Activated T-helper 17 cell treated with anti-CD3 and anti-CD28 coated beads, Interleukin-2, amount 50 U/mL, for 72 hours (primary cell): Measurements from ENCODE around the gene DZIP1. TPM values are rescaled to one million over a fixed set of nuclear protein-coding genes. Genes with fewer than 3 reads are reported as not detected.

Experiments used
- ATAC-seq: fragments of 150-1000 bp; cut with Tn5 transposase; replicated peaks from 2 replicates; pipeline ENCODE4 v1.10.0; 2021; ENCODE audit warnings: mild to moderate bottlenecking, moderate library complexity
- H3K27ac Mint-ChIP-seq: one replicate; pipeline ENCODE4 v1.8.0; 2022; ENCODE audit warnings: mixed read lengths
- H3K27me3 Mint-ChIP-seq: one replicate; pipeline ENCODE4 v1.8.0; 2022; ENCODE audit warnings: mixed read lengths
- H3K36me3 Mint-ChIP-seq: one replicate; pipeline ENCODE4 v1.8.0; 2022; ENCODE audit warnings: low read depth, mild to moderate bottlenecking, mixed read lengths
- H3K4me1 Mint-ChIP-seq: one replicate; pipeline ENCODE4 v1.8.0; 2022; ENCODE audit warnings: mixed read lengths
- H3K4me3 Mint-ChIP-seq: one replicate; pipeline ENCODE4 v1.8.0; 2022; ENCODE audit warnings: mild to moderate bottlenecking, mixed read lengths
- H3K9me3 Mint-ChIP-seq: one replicate; pipeline ENCODE4 v1.8.0; 2022; ENCODE audit warnings: mixed read lengths
- total RNA-seq, 2 donors: library from RNA; stranded (reverse); gene quantifications; one replicate each; pipeline ENCODE4 v1.2.3, GENCODE V29; 2022

DZIP1 gene
- total RNA-seq, 2 donors from 2014 or later = not detected

- Mint-ChIP-seq H3K27me3 (peaks cover 36% of the 10 kb centered on the region), H3K9me3 (no peaks in the 10 kb centered on the region), H3K27ac (no peak overlapping the region), H3K4me3 (no peak overlapping the region), H3K36me3 (no peaks in the 10 kb centered on the region), H3K4me1 (no peaks in the 10 kb centered on the region)
- no peak for ATAC-seq
These were observed 85.4 kb downstream of the DZIP1 start for GRCh38 chr13:95559100-95559499.

GRCh38 chr13:95557013-95557412, 87.5 kb downstream of the DZIP1 start:
- no peaks in the 10 kb centered on the region for H3K9me3 Mint-ChIP-seq
- H3K27ac Mint-ChIP-seq = no peak overlapping the region
- H3K4me1 Mint-ChIP-seq = no peaks in the 10 kb centered on the region
- ATAC-seq = no peak
- no peaks in the 10 kb centered on the region for H3K36me3 Mint-ChIP-seq
- H3K27me3 Mint-ChIP-seq = peaks cover 35% of the 10 kb centered on the region
- no peak overlapping the region for H3K4me3 Mint-ChIP-seq

- peak overlapping the region; percentile 55 for H3K4me3 Mint-ChIP-seq
- no peak for ATAC-seq
- peaks cover 51% of the 10 kb centered on the region for H3K27me3 Mint-ChIP-seq
- no peak overlapping the region for H3K27ac Mint-ChIP-seq
- no peaks in the 10 kb centered on the region for H3K9me3 Mint-ChIP-seq
- H3K4me1 Mint-ChIP-seq = no peaks in the 10 kb centered on the region
- no peaks in the 10 kb centered on the region for H3K36me3 Mint-ChIP-seq
These were observed 90.7 kb downstream of the DZIP1 start for GRCh38 chr13:95553581-95554385.

GRCh38 chr13:95552539-95553441, 91.7 kb downstream of the DZIP1 start, which contains the start of gene CLDN10:
Gene CLDN10, plus strand, starts transcription at chr13:95552720. Its CDS starts 34 bp downstream, at chr13:95552754.
- ATAC-seq = no peak

GRCh38 chr13:95552208-95552538, 92.3 kb downstream of the DZIP1 start:
- Mint-ChIP-seq H3K4me3 (no peak overlapping the region), H3K27me3 (peaks cover 60% of the 10 kb centered on the region), H3K27ac (no peak overlapping the region), H3K4me1 (no peaks in the 10 kb centered on the region), H3K36me3 (no peaks in the 10 kb centered on the region), H3K9me3 (no peaks in the 10 kb centered on the region)
- ATAC-seq = no peak

More at GRCh38 chr13:95552539-95553441, 91.7 kb downstream of the DZIP1 start, which contains the start of gene CLDN10:
- H3K9me3 Mint-ChIP-seq = no peaks in the 10 kb centered on the region
- no peaks in the 10 kb centered on the region for H3K4me1 Mint-ChIP-seq
- H3K36me3 Mint-ChIP-seq = no peaks in the 10 kb centered on the region
- H3K4me3 Mint-ChIP-seq = peak within 1 kb of the TSS; percentile 55
- H3K27ac Mint-ChIP-seq = no peak within 1 kb of the TSS
- H3K27me3 Mint-ChIP-seq = peaks cover 57% of the 10 kb centered on the region

GRCh38 chr13:95547531-95548167, 96.9 kb downstream of the DZIP1 start:
- ATAC-seq = no peak
- H3K27me3 Mint-ChIP-seq = peaks cover 40% of the 10 kb centered on the region
- no peaks in the 10 kb centered on the region for H3K4me1 Mint-ChIP-seq
- H3K36me3 Mint-ChIP-seq = no peaks in the 10 kb centered on the region
- H3K27ac Mint-ChIP-seq = no peak overlapping the region
- H3K4me3 Mint-ChIP-seq = no peak overlapping the region
- no peaks in the 10 kb centered on the region for H3K9me3 Mint-ChIP-seq

- H3K4me3 Mint-ChIP-seq = no peak overlapping the region
- H3K9me3 Mint-ChIP-seq = no peaks in the 10 kb centered on the region
- no peaks in the 10 kb centered on the region for H3K4me1 Mint-ChIP-seq
- ATAC-seq = no peak
- no peak overlapping the region for H3K27ac Mint-ChIP-seq
- H3K27me3 Mint-ChIP-seq = peaks cover 39% of the 10 kb centered on the region
- no peaks in the 10 kb centered on the region for H3K36me3 Mint-ChIP-seq
These were observed 97.6 kb downstream of the DZIP1 start for GRCh38 chr13:95546919-95547318.

GRCh38 chr13:95544293-95544692, 100.2 kb downstream of the DZIP1 start:
- peaks cover 25% of the 10 kb centered on the region for H3K27me3 Mint-ChIP-seq
- no peaks in the 10 kb centered on the region for H3K9me3 Mint-ChIP-seq
- H3K36me3 Mint-ChIP-seq = no peaks in the 10 kb centered on the region
- ATAC-seq = no peak
- no peaks in the 10 kb centered on the region for H3K4me1 Mint-ChIP-seq
- no peak overlapping the region for H3K4me3 Mint-ChIP-seq
- H3K27ac Mint-ChIP-seq = no peak overlapping the region

- Mint-ChIP-seq H3K9me3 (no peaks in the 10 kb centered on the region), H3K27me3 (peaks cover 13% of the 10 kb centered on the region), H3K27ac (no peak overlapping the region), H3K4me1 (no peaks in the 10 kb centered on the region), H3K36me3 (no peaks in the 10 kb centered on the region), H3K4me3 (no peak overlapping the region)
- ATAC-seq = no peak
These were observed 102.5 kb downstream of the DZIP1 start for GRCh38 chr13:95541911-95542474.

- H3K27ac Mint-ChIP-seq = no peak overlapping the region
- H3K27me3 Mint-ChIP-seq = peaks cover 17% of the 10 kb centered on the region
- H3K4me1 Mint-ChIP-seq = no peaks in the 10 kb centered on the region
- ATAC-seq = no peak
- no peak overlapping the region for H3K4me3 Mint-ChIP-seq
- H3K36me3 Mint-ChIP-seq = no peaks in the 10 kb centered on the region
- H3K9me3 Mint-ChIP-seq = no peaks in the 10 kb centered on the region
These were observed 103.2 kb downstream of the DZIP1 start for GRCh38 chr13:95541308-95541707.

GRCh38 chr13:95540888-95541287, 103.6 kb downstream of the DZIP1 start:
- Mint-ChIP-seq H3K4me3 (no peak overlapping the region), H3K36me3 (no peaks in the 10 kb centered on the region), H3K4me1 (no peaks in the 10 kb centered on the region), H3K27me3 (peaks cover 17% of the 10 kb centered on the region), H3K27ac (no peak overlapping the region), H3K9me3 (no peaks in the 10 kb centered on the region)
- ATAC-seq = no peak

- no peak overlapping the region for H3K27ac Mint-ChIP-seq
- H3K4me3 Mint-ChIP-seq = no peak overlapping the region
- H3K9me3 Mint-ChIP-seq = no peaks in the 10 kb centered on the region
- H3K36me3 Mint-ChIP-seq = no peaks in the 10 kb centered on the region
- ATAC-seq = no peak
- H3K4me1 Mint-ChIP-seq = peaks cover 8% of the 10 kb centered on the region
- peaks cover 30% of the 10 kb centered on the region for H3K27me3 Mint-ChIP-seq
These were observed 107.8 kb downstream of the DZIP1 start for GRCh38 chr13:95536632-95537241.

- ATAC-seq = peak; percentile 98
- H3K27me3 Mint-ChIP-seq = peaks cover 25% of the 10 kb centered on the region
- peaks cover 8% of the 10 kb centered on the region for H3K4me1 Mint-ChIP-seq
- H3K9me3 Mint-ChIP-seq = no peaks in the 10 kb centered on the region
- no peak overlapping the region for H3K27ac Mint-ChIP-seq
- no peak overlapping the region for H3K4me3 Mint-ChIP-seq
- no peaks in the 10 kb centered on the region for H3K36me3 Mint-ChIP-seq
These were observed 109.3 kb downstream of the DZIP1 start for GRCh38 chr13:95535243-95535642.
